ENCODE data around the gene PUS7L.
"Not testable (repeated sequence)": the region's sequence is repeated elsewhere in the genome, so short reads cannot be mapped to it uniquely, and the experiment has no call there.

Gene PUS7L

DNA sequence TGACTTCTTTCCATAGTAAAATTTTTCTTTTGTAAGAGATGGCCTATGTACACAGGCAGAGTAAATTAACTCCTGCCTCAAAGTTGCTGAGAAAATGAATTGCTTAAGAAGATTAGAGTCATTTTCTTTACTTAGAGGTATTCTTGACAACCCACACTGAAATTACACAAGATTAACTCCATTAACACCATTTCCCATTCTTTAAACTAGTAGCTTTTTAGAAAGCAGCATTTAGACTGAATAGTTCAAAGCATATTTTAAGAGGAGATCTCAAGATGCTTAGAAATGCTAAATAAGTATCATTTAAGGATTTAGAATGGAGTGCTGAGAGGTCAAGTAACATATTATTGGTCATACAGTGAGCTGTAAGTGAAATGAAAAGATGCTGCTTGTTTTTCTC, 35.5 kb downstream of the PUS7L start:
- no peaks in the 10 kb centered on the region for H3K27me3 ChIP-seq (ENCODE audit: control insufficient read depth, low read length)
- H3F3A ChIP-seq (ENCODE audit: control insufficient read depth, insufficient read depth), result no peaks in the 10 kb centered on the region
- no peaks in the 10 kb centered on the region for H3K9me2 ChIP-seq (replicated peaks; ENCODE audit: control insufficient read depth, low read length)
- H3K4me1 ChIP-seq (ENCODE audit: control insufficient read depth, low read length), result 0 out of 2 replicates have a peak, but pooled peaks cover under 1% of the 10 kb centered on the region
- no peaks in the 10 kb centered on the region for H3K79me2 ChIP-seq (ENCODE audit: control insufficient read depth, low read length)
- no peak overlapping the region for H3K4me2 ChIP-seq (ENCODE audit: low read length)
- H3K36me3 ChIP-seq (ENCODE audit: control insufficient read depth, low read length), result peaks cover 6% of the 10 kb centered on the region
- H3K9me3 ChIP-seq (ENCODE audit: control insufficient read depth, insufficient read depth, low read length), result no peaks in the 10 kb centered on the region
- H3K27ac ChIP-seq (ENCODE audit: low read depth, low read length), result no peak overlapping the region
- no peaks in the 10 kb centered on the region for H4K20me1 ChIP-seq (ENCODE audit: control insufficient read depth, insufficient read depth, low read depth, low read length)
- H3K4me3 ChIP-seq (ENCODE audit: low read length), result no peak overlapping the region
- TF ChIP-seq, protein P1, sequence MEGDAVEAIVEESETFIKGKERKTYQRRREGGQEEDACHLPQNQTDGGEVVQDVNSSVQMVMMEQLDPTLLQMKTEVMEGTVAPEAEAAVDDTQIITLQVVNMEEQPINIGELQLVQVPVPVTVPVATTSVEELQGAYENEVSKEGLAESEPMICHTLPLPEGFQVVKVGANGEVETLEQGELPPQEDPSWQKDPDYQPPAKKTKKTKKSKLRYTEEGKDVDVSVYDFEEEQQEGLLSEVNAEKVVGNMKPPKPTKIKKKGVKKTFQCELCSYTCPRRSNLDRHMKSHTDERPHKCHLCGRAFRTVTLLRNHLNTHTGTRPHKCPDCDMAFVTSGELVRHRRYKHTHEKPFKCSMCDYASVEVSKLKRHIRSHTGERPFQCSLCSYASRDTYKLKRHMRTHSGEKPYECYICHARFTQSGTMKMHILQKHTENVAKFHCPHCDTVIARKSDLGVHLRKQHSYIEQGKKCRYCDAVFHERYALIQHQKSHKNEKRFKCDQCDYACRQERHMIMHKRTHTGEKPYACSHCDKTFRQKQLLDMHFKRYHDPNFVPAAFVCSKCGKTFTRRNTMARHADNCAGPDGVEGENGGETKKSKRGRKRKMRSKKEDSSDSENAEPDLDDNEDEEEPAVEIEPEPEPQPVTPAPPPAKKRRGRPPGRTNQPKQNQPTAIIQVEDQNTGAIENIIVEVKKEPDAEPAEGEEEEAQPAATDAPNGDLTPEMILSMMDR (IDR thresholded peaks at IDR 0.05; ENCODE audit: low read depth, low read length, poor library complexity, severe bottlenecking), result no peak
- no peak for TF ChIP-seq EZH2phosphoT487 (IDR thresholded peaks at IDR 0.05; ENCODE audit: borderline replicate concordance, low read length)

DNA sequence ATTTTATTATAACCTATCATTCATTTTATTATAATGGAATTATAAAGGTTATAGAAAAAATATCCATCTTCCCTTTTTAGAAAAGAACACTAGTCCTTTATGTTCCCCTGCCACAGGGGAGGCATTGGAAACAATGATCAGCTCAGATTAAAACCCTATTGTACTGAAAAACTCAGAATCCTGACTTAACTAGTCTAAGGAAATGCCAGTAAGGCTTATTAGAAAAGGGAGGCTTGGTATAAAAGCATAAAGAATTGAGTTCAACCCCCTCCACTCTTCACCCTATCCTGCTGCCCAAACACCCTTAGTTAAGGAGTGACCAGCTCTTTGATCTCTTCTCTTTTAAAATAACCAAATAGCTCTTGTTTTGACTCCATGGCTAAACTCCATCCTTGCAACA, 36.0 kb downstream of the PUS7L start:
- no peak for TF ChIP-seq EZH2phosphoT487 (IDR thresholded peaks at IDR 0.05; ENCODE audit: borderline replicate concordance, low read length)
- TF ChIP-seq, protein P1 (IDR thresholded peaks at IDR 0.05; ENCODE audit: low read depth, low read length, poor library complexity, severe bottlenecking), result no peak
- H3K27ac ChIP-seq (ENCODE audit: low read depth, low read length), result no peak overlapping the region

DNA sequence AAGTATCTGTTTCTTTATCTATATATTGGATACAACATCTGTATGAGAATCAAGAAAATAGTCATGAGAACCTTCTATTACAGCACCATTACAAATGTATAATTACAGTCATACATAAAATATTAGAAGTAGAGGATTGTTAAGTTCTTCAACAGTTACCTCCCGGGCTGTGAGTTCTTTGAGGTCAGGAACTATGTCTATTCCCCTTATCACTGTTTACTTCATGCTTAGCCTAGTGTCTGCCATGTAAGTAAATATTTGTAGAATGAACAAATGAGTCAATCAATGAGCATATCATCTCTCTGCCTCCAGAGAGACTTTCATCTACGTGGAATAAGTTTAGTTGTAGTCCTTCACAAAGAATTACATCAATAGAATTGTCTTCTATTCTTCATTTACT, 47.2 kb downstream of the PUS7L start:
- no peaks in the 10 kb centered on the region for H3K79me2 ChIP-seq (ENCODE audit: control insufficient read depth, low read length)
- H3K27ac ChIP-seq (ENCODE audit: low read depth, low read length), result no peak overlapping the region
- no peaks in the 10 kb centered on the region for H3K9me2 ChIP-seq (replicated peaks; ENCODE audit: control insufficient read depth, low read length)
- no peak overlapping the region for H3K4me2 ChIP-seq (ENCODE audit: low read length)
- no peaks in the 10 kb centered on the region for H3K36me3 ChIP-seq (ENCODE audit: control insufficient read depth, low read length)
- peaks cover 5% of the 10 kb centered on the region for H3K27me3 ChIP-seq (ENCODE audit: control insufficient read depth, low read length)
- H3F3A ChIP-seq (ENCODE audit: control insufficient read depth, insufficient read depth), result no peaks in the 10 kb centered on the region
- H4K20me1 ChIP-seq (ENCODE audit: control insufficient read depth, insufficient read depth, low read depth, low read length), result no peaks in the 10 kb centered on the region
- H3K9me3 ChIP-seq (ENCODE audit: control insufficient read depth, insufficient read depth, low read length), result no peaks in the 10 kb centered on the region
- no peak overlapping the region for H3K4me3 ChIP-seq (ENCODE audit: low read length)
- no peak for TF ChIP-seq EZH2phosphoT487 (IDR thresholded peaks at IDR 0.05; ENCODE audit: borderline replicate concordance, low read length)
- TF ChIP-seq, protein P1 (IDR thresholded peaks at IDR 0.05; ENCODE audit: low read depth, low read length, poor library complexity, severe bottlenecking), result no peak
- peaks cover 5% of the 10 kb centered on the region for H3K4me1 ChIP-seq (ENCODE audit: control insufficient read depth, low read length)

More for the DNA sequence above, 36.0 kb downstream of the PUS7L start:
- Histone ChIP-seq H3K4me3 (ENCODE audit: low read length) (no peak overlapping the region), H4K20me1 (ENCODE audit: control insufficient read depth, insufficient read depth, low read depth, low read length) (no peaks in the 10 kb centered on the region), H3K9me3 (ENCODE audit: control insufficient read depth, insufficient read depth, low read length) (no peaks in the 10 kb centered on the region), H3F3A (ENCODE audit: control insufficient read depth, insufficient read depth) (no peaks in the 10 kb centered on the region), H3K79me2 (ENCODE audit: control insufficient read depth, low read length) (no peaks in the 10 kb centered on the region), H3K4me1 (ENCODE audit: control insufficient read depth, low read length) (0 out of 2 replicates have a peak, but pooled peaks cover 4% of the 10 kb centered on the region), H3K9me2 (replicated peaks; ENCODE audit: control insufficient read depth, low read length) (no peaks in the 10 kb centered on the region), H3K27me3 (ENCODE audit: control insufficient read depth, low read length) (no peaks in the 10 kb centered on the region), H3K4me2 (ENCODE audit: low read length) (no peak overlapping the region), H3K36me3 (ENCODE audit: control insufficient read depth, low read length) (peaks cover 5% of the 10 kb centered on the region)

DNA sequence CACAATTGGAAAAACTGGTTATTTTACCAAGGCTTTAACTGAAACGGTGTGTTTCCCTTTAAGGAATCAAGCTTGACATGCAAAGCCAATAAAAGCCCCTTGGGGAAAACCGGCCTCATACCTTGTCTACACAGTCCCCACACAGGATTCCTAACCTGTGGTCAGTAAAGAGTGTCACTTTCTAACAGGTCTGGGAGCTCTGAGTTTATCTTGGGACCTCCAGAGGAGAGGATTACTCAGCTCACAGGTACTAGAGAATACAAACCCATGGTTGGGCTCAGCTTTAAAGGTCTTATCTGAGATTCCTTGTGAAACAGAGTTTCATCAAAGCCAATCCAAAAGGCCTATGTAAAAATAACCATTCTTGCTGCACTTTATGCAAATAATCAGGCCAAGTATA, 54.8 kb downstream of the PUS7L start:
- H3K9me2 ChIP-seq (replicated peaks; ENCODE audit: control insufficient read depth, low read length); H3K4me3 ChIP-seq (ENCODE audit: low read length); H3K27me3 ChIP-seq (ENCODE audit: control insufficient read depth, low read length); H3K4me2 ChIP-seq (ENCODE audit: low read length); H3K9me3 ChIP-seq (ENCODE audit: control insufficient read depth, insufficient read depth, low read length); H4K20me1 ChIP-seq (ENCODE audit: control insufficient read depth, insufficient read depth, low read depth, low read length); H3F3A ChIP-seq (ENCODE audit: control insufficient read depth, insufficient read depth); H3K79me2 ChIP-seq (ENCODE audit: control insufficient read depth, low read length); H3K36me3 ChIP-seq (ENCODE audit: control insufficient read depth, low read length); H3K27ac ChIP-seq (ENCODE audit: low read depth, low read length); H3K4me1 ChIP-seq (ENCODE audit: control insufficient read depth, low read length): not testable (repeated sequence)

DNA sequence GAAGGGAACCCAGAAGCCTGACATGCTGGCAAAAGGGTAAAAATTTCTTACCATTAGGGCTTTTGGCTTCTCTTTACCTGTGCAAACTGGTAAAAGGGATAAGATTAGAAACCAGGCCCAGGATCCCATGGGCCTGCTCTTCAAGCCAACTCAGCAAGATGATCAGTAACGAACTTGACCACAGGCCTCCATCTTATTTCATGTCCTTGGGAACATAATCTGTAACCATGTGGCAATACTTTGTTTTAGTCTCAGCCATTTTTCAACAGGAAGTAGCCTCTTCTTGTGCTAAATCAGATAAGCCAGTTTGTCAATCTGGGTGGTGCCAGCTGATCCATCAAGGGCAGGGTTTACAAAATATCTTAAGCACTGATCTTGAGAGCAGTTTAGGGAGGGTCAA, 57.4 kb downstream of the PUS7L start:
- H3K4me2 ChIP-seq (ENCODE audit: low read length); H3K27me3 ChIP-seq (ENCODE audit: control insufficient read depth, low read length); H3K4me3 ChIP-seq (ENCODE audit: low read length); H4K20me1 ChIP-seq (ENCODE audit: control insufficient read depth, insufficient read depth, low read depth, low read length); H3K36me3 ChIP-seq (ENCODE audit: control insufficient read depth, low read length); H3K4me1 ChIP-seq (ENCODE audit: control insufficient read depth, low read length); H3F3A ChIP-seq (ENCODE audit: control insufficient read depth, insufficient read depth); H3K9me2 ChIP-seq (replicated peaks; ENCODE audit: control insufficient read depth, low read length); H3K79me2 ChIP-seq (ENCODE audit: control insufficient read depth, low read length); H3K9me3 ChIP-seq (ENCODE audit: control insufficient read depth, insufficient read depth, low read length); H3K27ac ChIP-seq (ENCODE audit: low read depth, low read length): not testable (repeated sequence)
